GM19372 (cell line): ENCODE measurements around the gene CNOT3.
A peak's percentile ranks its signal among the peaks of the same experiment; 100 is the strongest.
"Not testable (repeated sequence)": the region's sequence is repeated elsewhere in the genome, so short reads cannot be mapped to it uniquely, and the experiment has no call there.

ENCODE experiments used
- ATAC-seq: cut with Tn5 transposase; IDR thresholded peaks from one replicate; pipeline ENCODE4 v1.9.1; 2021; ENCODE audit warnings: mild to moderate bottlenecking, low read depth, moderate library complexity; ENCODE audit not compliant: unreplicated experiment

Gene CNOT3

DNA sequence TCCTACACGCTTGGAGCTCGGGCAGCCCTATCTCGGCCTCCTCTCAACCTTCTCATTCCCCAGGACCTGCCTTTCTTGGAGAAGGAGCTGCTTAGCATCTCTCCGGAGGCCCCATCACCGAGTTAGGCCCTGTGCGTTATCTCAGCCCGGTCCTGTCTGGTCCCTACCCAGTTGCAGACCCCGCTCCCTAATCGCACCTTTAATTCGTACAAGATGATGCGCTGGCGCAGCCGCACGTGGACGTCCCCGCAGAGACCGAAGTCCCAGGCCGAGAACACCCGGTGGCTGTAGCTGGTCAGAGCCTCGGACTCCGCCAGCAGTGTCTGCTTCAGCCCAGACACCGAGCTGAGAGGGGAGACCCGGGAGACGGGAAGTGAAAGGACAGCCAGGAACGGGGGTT, 27.7 kb downstream of the CNOT3 start:
- no peak for ATAC-seq

GRCh38 chr19:54168174-54168917, 30.8 kb downstream of the CNOT3 start:
- ATAC-seq: no peak

DNA sequence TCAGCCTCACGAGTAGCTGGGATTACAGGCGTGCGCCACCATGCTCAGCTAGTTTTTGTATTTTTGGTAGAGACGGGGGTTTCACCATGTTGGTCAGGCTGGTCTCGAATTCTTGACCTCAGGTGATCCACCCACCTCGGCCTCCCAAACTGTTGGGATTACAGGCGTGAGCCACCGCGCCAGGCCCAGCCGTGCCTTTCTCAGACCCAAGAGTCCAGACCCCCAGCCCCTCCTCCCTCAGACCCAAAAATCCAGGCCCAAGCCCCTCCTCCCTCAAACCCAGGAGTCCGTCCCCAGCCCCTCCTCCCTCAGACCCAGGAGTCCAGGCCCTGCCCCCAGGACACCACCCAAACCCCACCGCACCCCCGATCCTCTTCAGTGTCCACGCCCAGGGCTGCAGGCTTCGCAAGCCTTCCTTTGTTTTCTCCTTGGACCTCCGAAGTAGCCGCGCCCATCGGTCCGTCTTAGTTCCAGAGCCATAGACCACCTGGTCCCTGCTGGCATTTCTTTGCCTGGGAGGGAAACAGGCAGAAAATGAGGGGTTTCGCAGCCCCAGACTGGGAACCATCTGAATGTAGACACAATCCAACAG, 31.7 kb downstream of the CNOT3 start:
- ATAC-seq: no peak

DNA sequence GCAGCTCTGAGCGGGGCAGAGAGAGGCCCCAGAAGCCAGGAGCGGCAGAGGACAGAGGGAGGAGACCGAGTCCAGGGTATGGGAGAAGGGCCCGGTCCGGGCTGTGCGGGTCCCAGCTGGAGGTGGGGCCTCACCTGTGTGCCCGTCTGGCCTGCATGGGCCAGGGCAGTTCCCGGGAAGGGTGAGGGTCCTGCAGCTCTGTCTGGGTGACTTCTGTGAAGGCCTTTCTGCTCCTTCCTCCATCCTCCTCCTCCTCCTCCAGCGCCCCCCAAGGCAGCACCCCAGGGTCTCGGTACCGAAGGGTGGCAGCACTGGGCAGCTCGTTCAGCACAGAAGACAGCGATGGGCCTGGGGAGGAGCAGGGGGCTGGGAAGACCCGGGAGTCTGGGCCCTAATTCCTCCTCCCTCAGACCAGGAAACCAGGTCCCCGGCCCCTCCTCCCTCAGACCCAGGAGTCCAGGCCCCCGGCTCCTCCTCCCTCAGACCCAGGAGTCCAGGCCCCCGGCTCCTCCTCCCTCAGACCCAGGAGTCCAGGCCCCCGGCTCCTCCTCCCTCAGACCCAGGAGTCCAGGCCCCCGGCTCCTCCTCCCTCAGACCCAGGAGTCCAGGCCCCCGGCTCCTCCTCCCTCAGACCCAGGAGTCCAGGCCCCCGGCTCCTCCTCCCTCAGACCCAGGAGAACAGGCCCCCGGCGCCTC, 34.3 kb downstream of the CNOT3 start:
- not testable (repeated sequence) for ATAC-seq

DNA sequence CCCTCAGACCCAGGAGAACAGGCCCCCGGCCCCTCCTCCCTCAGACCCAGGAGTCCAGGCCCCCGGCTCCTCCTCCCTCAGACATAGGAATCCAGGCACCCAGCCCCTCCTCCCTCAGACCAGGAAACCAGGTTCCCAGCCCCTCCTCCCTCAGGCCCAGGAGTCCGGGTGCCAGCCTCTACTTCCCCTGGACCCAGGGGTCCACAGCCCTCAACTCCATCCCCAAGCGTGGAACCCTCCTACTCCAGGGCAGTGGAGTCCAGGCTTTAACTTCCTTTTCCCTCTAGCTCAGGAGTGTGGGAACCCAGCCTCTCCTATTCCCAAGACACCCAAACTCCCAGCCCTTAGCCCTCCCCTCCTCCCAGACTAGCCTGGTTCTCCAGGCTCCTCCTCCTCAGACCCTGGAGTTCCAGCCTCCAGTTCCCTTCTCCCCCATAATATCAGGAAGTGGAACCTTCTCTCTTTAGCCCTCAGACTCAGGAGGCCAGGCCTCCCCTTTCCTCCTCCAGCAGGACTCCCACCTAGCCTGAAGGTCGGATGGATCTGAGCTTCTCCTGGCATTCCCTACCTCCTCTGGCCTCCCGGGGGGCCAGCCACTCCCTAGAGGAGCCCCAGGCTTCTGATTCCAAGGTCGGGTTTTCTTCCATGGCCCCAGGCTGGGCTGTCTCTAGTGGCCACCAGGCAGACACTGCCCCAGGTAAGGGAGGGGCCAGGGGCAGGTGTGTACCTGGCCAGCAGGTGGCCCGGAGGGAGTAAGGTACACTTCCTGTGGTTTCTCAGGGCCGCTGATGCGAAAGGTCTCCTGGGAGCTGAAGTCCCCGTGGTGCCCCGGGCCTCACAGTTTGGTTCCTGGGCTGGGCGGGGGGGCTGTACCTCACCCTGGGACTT, 35.2 kb downstream of the CNOT3 start, which contains the start of gene TMC4:
Gene TMC4 (minus strand): TSS at position 690 of the 888 bp plus-strand sequence. CDS start 43 bp downstream, at position 647.
- ATAC-seq: no peak

- no peak for ATAC-seq
Measured at GRCh38 chr19:54173359-54173699, 35.8 kb downstream of the CNOT3 start.

GRCh38 chr19:54173951-54174834, 36.6 kb downstream of the CNOT3 start:
- ATAC-seq: no peak

- ATAC-seq: no peak
Measured at GRCh38 chr19:54178581-54179261, 41.2 kb downstream of the CNOT3 start.

DNA sequence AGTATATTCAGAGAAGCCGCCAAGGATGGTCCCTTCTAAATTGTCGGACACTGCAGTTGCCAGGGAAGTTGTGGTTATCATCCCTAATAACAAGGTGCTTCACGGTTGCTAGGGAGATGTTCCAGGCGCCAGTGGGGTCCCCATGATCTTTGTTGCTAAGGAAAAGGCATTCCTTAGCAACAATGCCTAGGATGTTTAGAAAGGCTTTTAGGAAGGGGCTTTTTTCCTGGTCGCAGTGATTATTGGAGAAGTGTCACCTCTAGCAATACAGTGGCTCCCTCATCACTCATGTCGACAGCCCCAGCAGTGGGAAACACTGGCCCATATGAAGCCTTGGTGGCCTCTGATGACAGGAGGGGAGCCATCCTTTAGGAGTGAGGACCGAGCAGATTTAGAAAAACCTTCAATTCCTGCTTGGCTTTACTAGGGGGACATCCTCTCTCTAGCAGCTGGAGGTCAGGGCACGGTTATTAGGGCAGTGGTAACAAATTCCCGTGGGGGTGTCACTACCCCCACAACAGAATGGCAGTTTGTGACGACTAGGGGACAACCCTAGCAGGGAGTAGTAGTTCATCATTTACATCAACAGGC, 41.8 kb downstream of the CNOT3 start:
- no peak for ATAC-seq

DNA sequence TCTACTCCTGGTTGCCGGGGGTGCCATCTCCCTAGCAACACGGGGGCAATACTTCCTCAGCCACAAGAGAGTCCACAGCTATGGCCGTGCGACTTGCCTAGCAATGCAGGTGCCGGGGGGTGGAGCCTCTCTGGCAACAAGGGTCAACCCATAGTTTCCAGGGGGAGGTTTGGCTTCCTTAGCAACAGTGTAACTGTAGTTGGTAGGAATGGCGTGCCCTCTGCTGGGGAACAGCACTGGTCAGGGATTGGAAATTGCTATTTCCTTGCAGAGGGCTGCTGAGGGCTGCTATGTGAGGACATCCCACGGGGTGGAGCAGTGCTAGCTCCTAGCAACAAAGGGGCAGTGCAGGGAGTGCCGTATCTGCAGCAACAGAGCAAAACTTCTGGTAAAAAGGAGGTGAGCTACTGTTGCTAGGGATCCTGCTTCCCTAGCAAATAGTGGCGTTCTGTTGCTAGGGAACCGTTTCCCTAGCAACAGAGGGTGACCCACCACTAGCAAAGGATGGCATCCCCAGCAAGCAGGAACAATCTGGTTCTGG, 42.4 kb downstream of the CNOT3 start:
- no peak for ATAC-seq

- no peak for ATAC-seq
Measured at GRCh38 chr19:54180691-54181091, 43.1 kb downstream of the CNOT3 start.

DNA sequence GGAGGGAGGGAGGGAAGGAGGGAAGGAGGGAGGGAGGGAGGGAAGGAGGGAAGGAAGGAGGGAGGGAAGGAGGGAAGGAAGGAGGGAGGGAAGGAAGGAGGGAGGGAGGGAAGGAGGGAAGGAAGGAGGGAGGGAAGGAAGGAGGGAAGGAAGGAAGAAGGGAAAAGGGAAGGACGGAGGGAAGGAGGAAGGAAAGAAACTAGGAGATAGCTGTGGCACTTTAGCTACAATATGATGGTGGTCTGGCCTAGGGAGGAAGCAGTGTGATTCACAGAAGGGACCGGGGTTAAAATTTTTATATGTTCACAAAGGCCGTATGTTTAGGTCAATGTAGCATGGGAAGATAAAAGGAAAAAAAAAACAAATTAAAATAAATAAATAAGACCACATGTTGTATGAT, 44.3 kb downstream of the CNOT3 start:
- not testable (repeated sequence) for ATAC-seq

DNA sequence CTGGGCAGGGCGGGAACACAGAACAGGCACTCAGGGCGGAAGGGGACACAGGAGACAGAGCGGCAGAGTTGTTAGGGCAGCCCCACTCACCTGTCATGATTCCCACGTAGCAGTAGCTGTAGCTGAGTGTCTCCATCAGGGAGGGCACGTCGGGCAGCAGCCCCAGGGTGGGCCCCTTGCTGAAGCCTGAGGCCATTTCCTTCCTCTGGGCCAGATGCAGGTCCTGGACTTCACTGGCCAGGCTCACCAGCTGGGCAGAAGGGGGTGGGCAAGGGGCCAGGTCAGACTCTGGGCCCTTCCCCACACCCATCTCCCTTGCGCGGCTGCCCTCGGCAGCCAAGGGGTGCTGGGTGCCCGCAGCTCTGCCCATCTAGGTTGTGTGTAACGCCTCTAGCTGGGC, 45.9 kb downstream of the CNOT3 start:
- ATAC-seq: no peak

- no peak for ATAC-seq
Measured at GRCh38 chr19:54186351-54186750, 48.8 kb downstream of the CNOT3 start.

GRCh38 chr19:54186934-54187381, 49.4 kb downstream of the CNOT3 start:
- ATAC-seq: no peak

DNA sequence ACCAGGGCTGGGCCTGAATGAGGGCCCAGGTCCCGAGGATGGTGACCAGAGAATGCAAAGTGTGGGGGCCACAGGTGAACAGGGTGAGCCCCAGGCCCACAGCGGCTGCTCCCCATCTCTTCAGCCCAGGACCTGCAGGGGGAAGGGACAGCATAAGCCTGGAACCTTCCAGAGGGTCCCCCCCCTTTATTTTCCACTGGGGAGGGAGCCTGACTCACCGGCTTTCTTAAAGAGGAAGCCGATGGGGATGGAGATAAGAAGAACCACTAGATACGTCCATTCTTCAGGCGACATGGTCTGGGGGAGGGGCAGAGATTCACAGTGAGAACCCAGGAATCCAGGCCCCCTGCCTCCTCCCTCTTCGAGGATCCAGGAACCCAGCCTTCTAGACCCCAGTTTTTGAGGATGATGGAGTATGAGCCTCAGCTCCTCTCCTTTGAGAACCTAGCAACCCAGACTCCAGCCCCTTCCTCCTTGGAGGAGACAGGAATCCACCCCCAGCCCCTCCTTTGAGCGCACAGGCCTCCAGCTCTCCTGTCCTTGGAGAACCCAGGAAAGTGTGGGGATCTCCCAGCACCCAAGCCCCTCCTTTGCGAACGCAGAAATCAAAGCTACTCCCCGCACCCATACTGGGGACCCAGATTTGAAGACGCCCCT, 50.8 kb downstream of the CNOT3 start:
- ATAC-seq: no peak

DNA sequence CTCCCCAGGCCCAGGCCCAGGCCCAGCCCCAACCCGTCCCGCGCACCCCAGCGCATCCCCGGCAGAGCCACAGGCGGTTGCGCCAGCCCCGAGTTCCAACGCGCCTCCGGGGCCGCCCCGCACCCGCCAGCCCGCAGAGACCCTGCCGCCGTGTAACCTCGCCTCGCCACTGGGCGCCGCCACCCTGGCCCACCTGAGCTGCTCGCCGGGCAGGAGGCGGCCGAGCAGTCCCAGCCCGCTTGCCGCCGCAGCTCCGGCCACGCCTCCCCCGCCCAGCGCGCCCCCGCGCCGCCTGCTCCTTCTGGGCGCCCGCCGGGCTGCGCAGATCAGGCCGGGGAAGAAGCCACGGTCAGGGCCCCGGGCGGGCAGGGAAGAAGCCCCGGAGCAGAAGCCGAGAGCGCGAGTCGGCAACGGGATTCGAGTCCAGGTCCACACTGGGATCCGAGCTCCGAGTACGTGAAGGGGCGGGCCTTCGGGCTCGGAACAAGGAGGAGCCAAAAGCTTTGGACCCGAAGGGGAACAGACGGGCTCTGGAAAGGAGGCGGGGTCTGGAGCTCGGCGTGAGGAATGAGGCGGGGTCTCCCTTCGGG, 51.7 kb downstream of the CNOT3 start, which contains the start of gene MBOAT7:
Gene MBOAT7 (minus strand): TSS at position 436 of the 590 bp plus-strand sequence. CDS start 1,072 bp downstream, outside the sequence.
- peak; percentile 12 for ATAC-seq
